ENCODE data around the gene ROR1.

- no peak for TF ChIP-seq EZH2 (IDR thresholded peaks at IDR 0.05)
- no peak for TF ChIP-seq POLR2AphosphoS5 (IDR thresholded peaks at IDR 0.05; ENCODE audit: borderline replicate concordance, low read depth, low read length)
Observed at GRCh38 chr1:63892632-63893395, 119.0 kb downstream of the ROR1 start.

Measured in SK-N-MC (cell line).